Activated naive CD8-positive, alpha-beta T cell treated with anti-CD3 and anti-CD28 coated beads, Interleukin-2, amount 10 ng/mL, durations not matched to agents 7 days and 5 days (primary cell): Measurements from ENCODE around the gene PSIP1. TPM values are rescaled to one million over a fixed set of nuclear protein-coding genes. Genes with fewer than 3 reads are reported as not detected.
A peak's percentile ranks its signal among the peaks of the same experiment; 100 is the strongest.

ENCODE experiments used
- ATAC-seq: fragments of 150-1000 bp; cut with Tn5 transposase; one replicate; pipeline ENCODE4 v1.10.0; 2021; ENCODE audit warnings: low read depth, moderate library complexity
- POLR2A ChIA-PET: fragments of 350-600 bp; sonication (Branson Sonifier 250); formaldehyde crosslinking; loops from one replicate; lab custom pipeline; 2021; ENCODE audit warnings: antibody characterized with exemption; lab: Charles Lee
- DNase-seq: peaks from one replicate; pipeline ENCODE4 v3.0.0; 2021
- H3K27ac Mint-ChIP-seq: one replicate; pipeline ENCODE4 v1.8.0; 2022; ENCODE audit warnings: mild to moderate bottlenecking, mixed read lengths
- H3K27me3 Mint-ChIP-seq: one replicate; pipeline ENCODE4 v1.8.0; 2022; ENCODE audit warnings: mild to moderate bottlenecking, moderate library complexity, mixed read lengths
- H3K36me3 Mint-ChIP-seq: one replicate; pipeline ENCODE4 v1.8.0; 2021; ENCODE audit warnings: mild to moderate bottlenecking, mixed read lengths
- H3K4me1 Mint-ChIP-seq: one replicate; pipeline ENCODE4 v1.8.0; 2021; ENCODE audit warnings: mixed read lengths
- H3K4me3 Mint-ChIP-seq: one replicate; pipeline ENCODE4 v1.8.0; 2022; ENCODE audit warnings: mild to moderate bottlenecking, moderate library complexity, mixed read lengths
- H3K9me3 Mint-ChIP-seq: one replicate; pipeline ENCODE4 v1.8.0; 2021; ENCODE audit warnings: mixed read lengths
- total RNA-seq, 2 experiments: library from RNA; stranded (reverse); gene quantifications; one replicate each; pipeline ENCODE4 v1.2.3, GENCODE V29; 2021

Gene PSIP1
- total RNA-seq, 2 experiments from 2014 or later: 159 to 160 TPM

GRCh38 chr9:15522130-15522755, 11.5 kb upstream of the PSIP1 start:
- POLR2A ChIA-PET: no interaction called here
- Mint-ChIP-seq H3K27me3 (peaks cover 5% of the 10 kb centered on the region), H3K4me1 (no peaks in the 10 kb centered on the region), H3K27ac (no peak overlapping the region), H3K36me3 (no peaks in the 10 kb centered on the region), H3K9me3 (no peaks in the 10 kb centered on the region), H3K4me3 (no peak overlapping the region)
- ATAC-seq: no peak
- no peak for DNase-seq

DNA sequence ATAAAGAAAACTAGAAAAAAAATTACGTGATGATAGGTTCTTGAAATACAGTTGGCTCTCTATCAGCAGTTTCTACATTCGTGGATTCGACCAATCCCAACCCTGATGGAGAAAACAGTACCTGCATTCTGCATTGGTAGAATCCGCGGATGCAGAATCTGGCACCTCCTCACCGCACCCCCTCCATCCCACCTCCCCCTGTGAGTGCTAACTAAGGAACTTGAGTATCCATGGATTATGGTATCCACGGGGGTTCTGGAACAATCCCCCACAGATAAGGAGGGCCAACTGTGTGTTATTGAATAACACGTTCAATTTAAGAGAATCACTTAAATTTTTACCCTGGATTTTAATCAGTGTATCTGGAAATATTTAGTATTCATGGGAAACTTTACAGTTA, 10.5 kb upstream of the PSIP1 start:
- Mint-ChIP-seq H3K9me3 (no peaks in the 10 kb centered on the region), H3K4me1 (no peaks in the 10 kb centered on the region), H3K27ac (no peak overlapping the region), H3K4me3 (no peak overlapping the region), H3K27me3 (peaks cover 5% of the 10 kb centered on the region), H3K36me3 (no peaks in the 10 kb centered on the region)
- no peak for ATAC-seq
- no peak for DNase-seq
- POLR2A ChIA-PET: no interaction called here

- DNase-seq: no peak
- Mint-ChIP-seq H3K4me3 (no peak overlapping the region), H3K4me1 (no peaks in the 10 kb centered on the region), H3K36me3 (peaks cover 2% of the 10 kb centered on the region), H3K27ac (no peak overlapping the region), H3K9me3 (no peaks in the 10 kb centered on the region), H3K27me3 (peaks cover 3% of the 10 kb centered on the region)
- no peak for ATAC-seq
- POLR2A ChIA-PET: no interaction called here
Measured at GRCh38 chr9:15519831-15520230, 9.1 kb upstream of the PSIP1 start.

GRCh38 chr9:15513335-15513734, 2.6 kb upstream of the PSIP1 start:
- H3K9me3 Mint-ChIP-seq: no peaks in the 10 kb centered on the region
- POLR2A ChIA-PET: interaction anchor here (0.6 to 3.8 kb wide), 2 partner anchors 9 to 40 kb away, joined by 4 to 40 read pairs; partner anchors contain the start of gene CCDC171
- H3K4me1 Mint-ChIP-seq: peaks cover 26% of the 10 kb centered on the region
- no peak overlapping the region for H3K27ac Mint-ChIP-seq
- H3K27me3 Mint-ChIP-seq: no peaks in the 10 kb centered on the region
- no peak for ATAC-seq
- H3K4me3 Mint-ChIP-seq: no peak overlapping the region
- DNase-seq: no peak
- H3K36me3 Mint-ChIP-seq: peaks cover 7% of the 10 kb centered on the region

DNA sequence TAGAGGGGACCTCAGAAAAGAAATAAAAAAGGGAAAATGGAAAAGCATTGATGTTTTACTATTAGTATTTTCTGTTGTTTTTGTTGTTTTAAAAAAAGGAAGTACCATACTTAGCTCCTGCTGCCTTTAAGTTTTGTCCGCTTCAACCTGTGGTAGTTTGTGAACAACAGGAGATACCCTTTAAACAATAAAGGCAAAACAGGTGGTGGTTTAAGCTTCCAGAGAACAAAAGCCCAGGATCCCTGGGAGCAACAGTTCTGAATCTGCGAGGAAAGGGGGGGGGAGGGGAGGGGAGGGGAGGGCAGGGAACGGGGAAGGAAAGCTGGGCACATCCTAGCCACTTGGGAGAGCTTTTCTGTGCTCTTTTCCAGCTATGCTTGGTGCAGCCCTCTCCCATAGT, 2.1 kb upstream of the PSIP1 start:
- Mint-ChIP-seq H3K36me3 (peaks cover 10% of the 10 kb centered on the region), H3K27ac (no peak overlapping the region), H3K27me3 (no peaks in the 10 kb centered on the region), H3K4me3 (no peak overlapping the region), H3K4me1 (peaks cover 29% of the 10 kb centered on the region), H3K9me3 (no peaks in the 10 kb centered on the region)
- DNase-seq (no peak), ATAC-seq (no peak)
- POLR2A ChIA-PET: interaction anchor here (0.6 to 3.8 kb wide), 2 partner anchors 8 to 41 kb away, joined by 4 to 40 read pairs; partner anchors contain the start of gene CCDC171

DNA sequence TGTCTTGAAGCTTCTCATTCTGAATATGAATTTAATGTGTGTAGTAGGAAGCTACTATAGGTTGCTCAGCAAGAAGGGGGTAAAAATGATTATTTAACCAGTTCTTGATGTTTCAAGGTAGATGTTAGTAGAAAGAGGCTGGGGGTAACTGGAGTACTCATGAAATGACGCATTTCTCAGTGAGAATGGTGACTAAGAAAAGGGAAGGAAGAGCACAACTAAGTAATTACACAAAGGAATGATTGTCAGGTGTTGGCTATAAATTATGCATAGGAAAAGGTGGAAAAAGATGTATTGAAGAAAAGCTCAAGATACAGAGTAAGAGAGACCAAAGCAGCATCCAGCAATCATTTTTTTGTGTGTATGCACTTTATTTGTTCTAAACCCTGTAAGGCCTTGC, 1.4 kb upstream of the PSIP1 start:
- H3K4me3 Mint-ChIP-seq: no peak overlapping the region
- H3K27ac Mint-ChIP-seq: peak overlapping the region; percentile 40
- DNase-seq: no peak
- no peaks in the 10 kb centered on the region for H3K27me3 Mint-ChIP-seq
- POLR2A ChIA-PET: interaction anchor here (0.7 to 3.8 kb wide), 5 partner anchors 12 to 212 kb away, joined by 3 to 40 read pairs (median 16); partner anchors contain the start of genes CCDC171 and SNAPC3
- peaks cover 10% of the 10 kb centered on the region for H3K36me3 Mint-ChIP-seq
- no peak for ATAC-seq
- no peaks in the 10 kb centered on the region for H3K9me3 Mint-ChIP-seq
- H3K4me1 Mint-ChIP-seq: peaks cover 30% of the 10 kb centered on the region

GRCh38 chr9:15509931-15510788, 610 bp downstream of the PSIP1 start:
- no peaks in the 10 kb centered on the region for H3K27me3 Mint-ChIP-seq
- DNase-seq (no peak), ATAC-seq (peak; percentile 54)
- H3K27ac Mint-ChIP-seq: peak overlapping the region; percentile 94
- H3K36me3 Mint-ChIP-seq: peaks cover 22% of the 10 kb centered on the region
- peaks cover 43% of the 10 kb centered on the region for H3K4me1 Mint-ChIP-seq
- POLR2A ChIA-PET: interaction anchor here (0.6 to 3.8 kb wide), 14 partner anchors 10 to 210 kb away, joined by 3 to 40 read pairs (median 4); partner anchors contain the start of genes CCDC171, SNAPC3 and TTC39B
- H3K9me3 Mint-ChIP-seq: no peaks in the 10 kb centered on the region
- peak overlapping the region; percentile 88 for H3K4me3 Mint-ChIP-seq

GRCh38 chr9:15505921-15506320, 4.8 kb downstream of the PSIP1 start:
- POLR2A ChIA-PET: no interaction called here
- ATAC-seq (no peak), DNase-seq (no peak)
- H3K27ac Mint-ChIP-seq: no peak overlapping the region
- H3K36me3 Mint-ChIP-seq: peaks cover 43% of the 10 kb centered on the region
- H3K9me3 Mint-ChIP-seq: no peaks in the 10 kb centered on the region
- H3K27me3 Mint-ChIP-seq: no peaks in the 10 kb centered on the region
- H3K4me1 Mint-ChIP-seq: peaks cover 49% of the 10 kb centered on the region
- H3K4me3 Mint-ChIP-seq: no peak overlapping the region

- Mint-ChIP-seq H3K4me1 (peaks cover 45% of the 10 kb centered on the region), H3K4me3 (no peak overlapping the region)
- ATAC-seq: no peak
Measured at GRCh38 chr9:15501803-15502202, 9.0 kb downstream of the PSIP1 start.

DNA sequence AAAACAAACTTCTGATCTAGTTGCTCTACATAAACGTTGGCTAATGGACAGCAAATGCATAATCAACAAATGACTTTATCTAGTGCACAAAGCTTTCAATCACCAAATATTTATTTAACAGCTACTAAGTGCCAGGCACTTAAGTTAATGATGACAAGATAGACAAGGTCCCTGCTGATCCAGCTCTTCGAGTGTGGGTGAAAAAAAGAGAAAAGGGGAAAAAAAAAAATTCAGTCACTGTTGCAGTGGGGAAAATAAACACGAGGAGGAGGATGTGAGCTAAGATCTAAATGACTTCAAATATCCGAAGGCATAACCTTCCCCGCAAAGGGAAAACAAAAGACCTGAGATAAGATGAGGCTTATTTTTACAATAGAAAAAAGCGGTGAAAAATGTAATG, 9.6 kb downstream of the PSIP1 start:
- H3K27me3 Mint-ChIP-seq: no peaks in the 10 kb centered on the region
- H3K27ac Mint-ChIP-seq: no peak overlapping the region
- no peak for ATAC-seq
- POLR2A ChIA-PET: interaction anchor here (3.7 kb wide), 1 partner anchor 10 kb away, joined by 35 read pairs; the partner anchor contains the start of gene PSIP1
- no peak overlapping the region for H3K4me3 Mint-ChIP-seq
- DNase-seq: no peak
- H3K9me3 Mint-ChIP-seq: no peaks in the 10 kb centered on the region
- H3K4me1 Mint-ChIP-seq: peaks cover 43% of the 10 kb centered on the region
- H3K36me3 Mint-ChIP-seq: peaks cover 53% of the 10 kb centered on the region

More at GRCh38 chr9:15501803-15502202, 9.0 kb downstream of the PSIP1 start:
- Mint-ChIP-seq H3K27me3 (no peaks in the 10 kb centered on the region), H3K27ac (no peak overlapping the region), H3K36me3 (peaks cover 55% of the 10 kb centered on the region), H3K9me3 (no peaks in the 10 kb centered on the region)
- POLR2A ChIA-PET: interaction anchor here (3.7 kb wide), 1 partner anchor 9 kb away, joined by 35 read pairs; the partner anchor contains the start of gene PSIP1
- no peak for DNase-seq

- ATAC-seq (no peak), DNase-seq (no peak)
- Mint-ChIP-seq H3K4me3 (peak overlapping the region; percentile 66), H3K27ac (peak overlapping the region; percentile 18), H3K4me1 (peaks cover 38% of the 10 kb centered on the region), H3K36me3 (peaks cover 51% of the 10 kb centered on the region), H3K9me3 (no peaks in the 10 kb centered on the region), H3K27me3 (no peaks in the 10 kb centered on the region)
- POLR2A ChIA-PET: interaction anchor here (3.7 kb wide), 1 partner anchor 12 kb away, joined by 35 read pairs; the partner anchor contains the start of gene PSIP1
Measured at GRCh38 chr9:15499139-15499538, 11.6 kb downstream of the PSIP1 start.

DNA sequence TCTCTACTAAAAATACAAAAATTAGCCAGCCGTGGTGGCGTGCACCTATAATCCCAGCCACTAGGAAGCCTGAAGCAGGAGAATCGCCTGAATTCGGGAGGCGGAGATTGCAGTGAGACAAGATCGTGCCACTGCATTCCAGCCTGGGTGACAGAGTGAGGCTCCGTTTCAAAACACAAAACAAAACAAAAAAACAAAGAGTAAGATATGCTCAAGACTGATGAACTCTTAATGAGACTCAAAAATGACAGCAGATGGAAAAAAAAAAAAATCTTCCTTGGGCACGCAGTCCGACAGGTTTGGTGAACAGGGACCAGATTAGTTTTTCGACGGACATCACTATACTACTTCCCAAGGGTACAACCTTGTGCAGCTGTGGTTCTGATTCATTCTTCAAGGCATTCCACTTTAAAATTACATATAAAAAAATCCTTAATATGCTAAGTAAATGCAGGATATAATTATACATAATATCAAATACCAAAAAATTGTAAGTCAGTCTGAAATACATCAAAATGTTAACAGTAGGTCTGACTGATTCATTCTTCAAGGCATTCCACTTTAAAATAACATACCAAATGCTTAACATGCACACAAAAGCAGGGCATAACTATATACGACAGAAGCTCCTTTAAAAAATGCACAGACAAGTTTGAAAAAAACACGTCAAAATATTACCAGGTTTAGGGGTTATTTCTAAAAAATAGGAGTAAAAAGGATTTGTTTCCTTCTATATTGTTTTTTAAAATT, 12.3 kb downstream of the PSIP1 start:
- POLR2A ChIA-PET: interaction anchor here (3.7 kb wide), 1 partner anchor 12 kb away, joined by 35 read pairs; the partner anchor contains the start of gene PSIP1
- no peaks in the 10 kb centered on the region for H3K27me3 Mint-ChIP-seq
- peaks cover 36% of the 10 kb centered on the region for H3K4me1 Mint-ChIP-seq
- DNase-seq (no peak), ATAC-seq (no peak)
- H3K9me3 Mint-ChIP-seq: no peaks in the 10 kb centered on the region
- no peak overlapping the region for H3K4me3 Mint-ChIP-seq
- no peak overlapping the region for H3K27ac Mint-ChIP-seq
- H3K36me3 Mint-ChIP-seq: peaks cover 53% of the 10 kb centered on the region
